ENCODE results near the gene MTARC2.
"Not testable (repeated sequence)": the region's sequence is repeated elsewhere in the genome, so short reads cannot be mapped to it uniquely, and the experiment has no call there.

The MTARC2 gene

GRCh38 chr1:220732621-220733020 lies 15.5 kb upstream of the MTARC2 start:
- Histone ChIP-seq H2AFZ (ENCODE audit: low read depth, low read length, severe bottlenecking) (peak overlapping the region; percentile 67), H3K4me3 (ENCODE audit: insufficient read depth, low read length, poor library complexity, severe bottlenecking) (no peak overlapping the region)

GRCh38 chr1:220733086-220733601 lies 15.0 kb upstream of the MTARC2 start:
- TF ChIP-seq, protein P1, sequence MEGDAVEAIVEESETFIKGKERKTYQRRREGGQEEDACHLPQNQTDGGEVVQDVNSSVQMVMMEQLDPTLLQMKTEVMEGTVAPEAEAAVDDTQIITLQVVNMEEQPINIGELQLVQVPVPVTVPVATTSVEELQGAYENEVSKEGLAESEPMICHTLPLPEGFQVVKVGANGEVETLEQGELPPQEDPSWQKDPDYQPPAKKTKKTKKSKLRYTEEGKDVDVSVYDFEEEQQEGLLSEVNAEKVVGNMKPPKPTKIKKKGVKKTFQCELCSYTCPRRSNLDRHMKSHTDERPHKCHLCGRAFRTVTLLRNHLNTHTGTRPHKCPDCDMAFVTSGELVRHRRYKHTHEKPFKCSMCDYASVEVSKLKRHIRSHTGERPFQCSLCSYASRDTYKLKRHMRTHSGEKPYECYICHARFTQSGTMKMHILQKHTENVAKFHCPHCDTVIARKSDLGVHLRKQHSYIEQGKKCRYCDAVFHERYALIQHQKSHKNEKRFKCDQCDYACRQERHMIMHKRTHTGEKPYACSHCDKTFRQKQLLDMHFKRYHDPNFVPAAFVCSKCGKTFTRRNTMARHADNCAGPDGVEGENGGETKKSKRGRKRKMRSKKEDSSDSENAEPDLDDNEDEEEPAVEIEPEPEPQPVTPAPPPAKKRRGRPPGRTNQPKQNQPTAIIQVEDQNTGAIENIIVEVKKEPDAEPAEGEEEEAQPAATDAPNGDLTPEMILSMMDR (IDR thresholded peaks at IDR 0.05; ENCODE audit: insufficient read depth, low read length, poor library complexity, severe bottlenecking) = peak; percentile 79
- no peak for TF ChIP-seq EZH2phosphoT487 (conservative IDR thresholded peaks at IDR 0.05; ENCODE audit: low read length)
- Histone ChIP-seq H3K4me2 (ENCODE audit: low read depth, low read length, poor library complexity, severe bottlenecking) (peak overlapping the region; percentile 42), H3K9ac (ENCODE audit: low read length) (no peak overlapping the region), H3K9me3 (ENCODE audit: insufficient read depth, low read length) (no peaks in the 10 kb centered on the region), H4K20me1 (ENCODE audit: low read depth, low read length) (no peaks in the 10 kb centered on the region), H3K27me3 (ENCODE audit: low read length) (no peaks in the 10 kb centered on the region), H3F3A (ENCODE audit: insufficient read depth) (no peaks in the 10 kb centered on the region), H3K9me2 (replicated peaks; ENCODE audit: insufficient read depth, low read length) (no peaks in the 10 kb centered on the region), H3K27ac (ENCODE audit: low read depth, low read length) (no peak overlapping the region), H2AFZ (ENCODE audit: low read depth, low read length, severe bottlenecking) (peak overlapping the region; percentile 67), H3K79me2 (ENCODE audit: insufficient read depth, low read length) (no peaks in the 10 kb centered on the region), H3K4me3 (ENCODE audit: insufficient read depth, low read length, poor library complexity, severe bottlenecking) (no peak overlapping the region), H3K36me3 (ENCODE audit: low read length) (no peaks in the 10 kb centered on the region)

More at GRCh38 chr1:220732621-220733020, 15.5 kb upstream of the MTARC2 start:
- Histone ChIP-seq H4K20me1 (ENCODE audit: low read depth, low read length) (no peaks in the 10 kb centered on the region), H3K36me3 (ENCODE audit: low read length) (no peaks in the 10 kb centered on the region), H3K27ac (ENCODE audit: low read depth, low read length) (no peak overlapping the region), H3K9me3 (ENCODE audit: insufficient read depth, low read length) (no peaks in the 10 kb centered on the region), H3F3A (ENCODE audit: insufficient read depth) (no peaks in the 10 kb centered on the region), H3K27me3 (ENCODE audit: low read length) (no peaks in the 10 kb centered on the region), H3K4me2 (ENCODE audit: low read depth, low read length, poor library complexity, severe bottlenecking) (no peak overlapping the region), H3K79me2 (ENCODE audit: insufficient read depth, low read length) (no peaks in the 10 kb centered on the region), H3K9me2 (replicated peaks; ENCODE audit: insufficient read depth, low read length) (no peaks in the 10 kb centered on the region), H3K9ac (ENCODE audit: low read length) (no peak overlapping the region)
- TF ChIP-seq EZH2phosphoT487 (conservative IDR thresholded peaks at IDR 0.05; ENCODE audit: low read length) = no peak
- TF ChIP-seq, protein P1 (IDR thresholded peaks at IDR 0.05; ENCODE audit: insufficient read depth, low read length, poor library complexity, severe bottlenecking) = no peak

- H3K79me2 ChIP-seq (ENCODE audit: insufficient read depth, low read length) = no peaks in the 10 kb centered on the region
- H3K9ac ChIP-seq (ENCODE audit: low read length) = no peak overlapping the region
- H3K36me3 ChIP-seq (ENCODE audit: low read length) = no peaks in the 10 kb centered on the region
- no peak overlapping the region for H2AFZ ChIP-seq (ENCODE audit: low read depth, low read length, severe bottlenecking)
- no peak overlapping the region for H3K27ac ChIP-seq (ENCODE audit: low read depth, low read length)
- no peak for TF ChIP-seq EZH2phosphoT487 (conservative IDR thresholded peaks at IDR 0.05; ENCODE audit: low read length)
- TF ChIP-seq, protein P1 (IDR thresholded peaks at IDR 0.05; ENCODE audit: insufficient read depth, low read length, poor library complexity, severe bottlenecking) = no peak
- H4K20me1 ChIP-seq (ENCODE audit: low read depth, low read length) = no peaks in the 10 kb centered on the region
- no peaks in the 10 kb centered on the region for H3K9me3 ChIP-seq (ENCODE audit: insufficient read depth, low read length)
- H3F3A ChIP-seq (ENCODE audit: insufficient read depth) = no peaks in the 10 kb centered on the region
- H3K4me3 ChIP-seq (ENCODE audit: insufficient read depth, low read length, poor library complexity, severe bottlenecking) = no peak overlapping the region
- H3K4me2 ChIP-seq (ENCODE audit: low read depth, low read length, poor library complexity, severe bottlenecking) = no peak overlapping the region
- H3K9me2 ChIP-seq (replicated peaks; ENCODE audit: insufficient read depth, low read length) = no peaks in the 10 kb centered on the region
- no peaks in the 10 kb centered on the region for H3K27me3 ChIP-seq (ENCODE audit: low read length)
These were observed 13.4 kb upstream of the MTARC2 start for GRCh38 chr1:220734571-220735326.

DNA sequence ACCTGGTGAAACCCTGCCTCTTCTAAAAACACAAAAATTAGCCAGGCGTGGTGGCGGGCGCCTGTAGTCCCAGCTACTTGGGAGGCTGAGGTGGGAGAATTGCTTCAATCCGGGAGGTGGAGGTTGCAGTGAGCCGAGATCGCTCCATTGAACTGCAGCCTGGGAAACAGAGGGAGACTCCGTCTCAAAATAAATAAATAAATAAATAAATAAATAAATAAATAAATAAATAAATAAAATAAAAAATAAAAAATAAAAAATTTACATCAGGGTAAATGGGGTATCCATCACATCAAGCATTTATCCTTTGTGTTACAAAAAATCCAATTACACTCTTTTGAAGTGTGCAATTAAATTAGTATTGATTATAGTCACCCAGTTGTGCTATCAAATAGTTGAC lies 11.8 kb upstream of the MTARC2 start:
- not testable (repeated sequence) for H3F3A ChIP-seq (ENCODE audit: insufficient read depth); H3K4me2 ChIP-seq (ENCODE audit: low read depth, low read length, poor library complexity, severe bottlenecking); H3K36me3 ChIP-seq (ENCODE audit: low read length); H3K27me3 ChIP-seq (ENCODE audit: low read length); H3K27ac ChIP-seq (ENCODE audit: low read depth, low read length); H2AFZ ChIP-seq (ENCODE audit: low read depth, low read length, severe bottlenecking); H4K20me1 ChIP-seq (ENCODE audit: low read depth, low read length); H3K79me2 ChIP-seq (ENCODE audit: insufficient read depth, low read length); H3K9ac ChIP-seq (ENCODE audit: low read length); H3K9me2 ChIP-seq (replicated peaks; ENCODE audit: insufficient read depth, low read length); H3K9me3 ChIP-seq (ENCODE audit: insufficient read depth, low read length); H3K4me3 ChIP-seq (ENCODE audit: insufficient read depth, low read length, poor library complexity, severe bottlenecking)
